ENCODE results near the gene NLGN1.
A peak's percentile ranks its signal among the peaks of the same experiment; 100 is the strongest.
"Not testable (repeated sequence)": the region's sequence is repeated elsewhere in the genome, so short reads cannot be mapped to it uniquely, and the experiment has no call there.

Gene NLGN1

GRCh38 chr3:173371848-173372487 is 25.6 kb upstream of the NLGN1 start:
- Histone ChIP-seq H3K9me3 (ENCODE audit: low read length) (no peaks in the 10 kb centered on the region), H3K79me2 (ENCODE audit: insufficient read depth, low read length) (no peaks in the 10 kb centered on the region), H3K4me1 (ENCODE audit: insufficient read depth, low read length, severe bottlenecking) (no peaks in the 10 kb centered on the region), H2AFZ (ENCODE audit: low read length) (no peak overlapping the region), H3K36me3 (ENCODE audit: insufficient read depth, low read length) (no peaks in the 10 kb centered on the region), H3K9ac (ENCODE audit: low read length) (no peak overlapping the region), H4K20me1 (ENCODE audit: insufficient read depth, low read length) (no peaks in the 10 kb centered on the region), H3K4me3 (ENCODE audit: low read depth, low read length, poor library complexity, severe bottlenecking) (no peak overlapping the region), H3K4me2 (ENCODE audit: low read length) (no peak overlapping the region), H3F3A (ENCODE audit: insufficient read depth, low read length) (no peaks in the 10 kb centered on the region), H3K9me2 (ENCODE audit: low read depth, low read length) (no peaks in the 10 kb centered on the region), H3K27me3 (ENCODE audit: insufficient read depth, low read length) (no peaks in the 10 kb centered on the region), H3K27ac (ENCODE audit: low read depth, low read length, poor library complexity, severe bottlenecking) (no peak overlapping the region)
- no peak for TF ChIP-seq EZH2 (IDR thresholded peaks at IDR 0.05; ENCODE audit: borderline replicate concordance, low read length)
- TF ChIP-seq CTCF (IDR thresholded peaks at IDR 0.05; ENCODE audit: low read length) = peak; percentile 42; the same call in 1 of the 2 replicates

GRCh38 chr3:173380681-173381080 is 16.9 kb upstream of the NLGN1 start:
- H3K36me3 ChIP-seq (ENCODE audit: insufficient read depth, low read length) = no peaks in the 10 kb centered on the region
- no peaks in the 10 kb centered on the region for H3K4me1 ChIP-seq (ENCODE audit: insufficient read depth, low read length, severe bottlenecking)
- H3K4me3 ChIP-seq (ENCODE audit: low read depth, low read length, poor library complexity, severe bottlenecking) = no peak overlapping the region
- no peak overlapping the region for H3K9ac ChIP-seq (ENCODE audit: low read length)
- H3K9me3 ChIP-seq (ENCODE audit: low read length) = no peaks in the 10 kb centered on the region
- no peaks in the 10 kb centered on the region for H3F3A ChIP-seq (ENCODE audit: insufficient read depth, low read length)
- H4K20me1 ChIP-seq (ENCODE audit: insufficient read depth, low read length) = no peaks in the 10 kb centered on the region
- H2AFZ ChIP-seq (ENCODE audit: low read length) = no peak overlapping the region
- H3K9me2 ChIP-seq (ENCODE audit: low read depth, low read length) = no peaks in the 10 kb centered on the region
- H3K79me2 ChIP-seq (ENCODE audit: insufficient read depth, low read length) = no peaks in the 10 kb centered on the region
- H3K4me2 ChIP-seq (ENCODE audit: low read length) = no peak overlapping the region
- H3K27me3 ChIP-seq (ENCODE audit: insufficient read depth, low read length) = no peaks in the 10 kb centered on the region
- H3K27ac ChIP-seq (ENCODE audit: low read depth, low read length, poor library complexity, severe bottlenecking) = no peak overlapping the region
- TF ChIP-seq EZH2 (IDR thresholded peaks at IDR 0.05; ENCODE audit: borderline replicate concordance, low read length) (no peak), CTCF (IDR thresholded peaks at IDR 0.05; ENCODE audit: low read length) (no peak)

GRCh38 chr3:173381936-173382335 is 15.6 kb upstream of the NLGN1 start:
- not testable (repeated sequence) for H3F3A ChIP-seq (ENCODE audit: insufficient read depth, low read length); H3K4me2 ChIP-seq (ENCODE audit: low read length); H3K79me2 ChIP-seq (ENCODE audit: insufficient read depth, low read length); H3K4me3 ChIP-seq (ENCODE audit: low read depth, low read length, poor library complexity, severe bottlenecking); H4K20me1 ChIP-seq (ENCODE audit: insufficient read depth, low read length); H2AFZ ChIP-seq (ENCODE audit: low read length); H3K9ac ChIP-seq (ENCODE audit: low read length); H3K36me3 ChIP-seq (ENCODE audit: insufficient read depth, low read length); H3K4me1 ChIP-seq (ENCODE audit: insufficient read depth, low read length, severe bottlenecking); H3K9me2 ChIP-seq (ENCODE audit: low read depth, low read length); H3K9me3 ChIP-seq (ENCODE audit: low read length); H3K27me3 ChIP-seq (ENCODE audit: insufficient read depth, low read length); H3K27ac ChIP-seq (ENCODE audit: low read depth, low read length, poor library complexity, severe bottlenecking)

- H3K27me3 ChIP-seq (ENCODE audit: insufficient read depth, low read length) = no peaks in the 10 kb centered on the region
- no peaks in the 10 kb centered on the region for H3F3A ChIP-seq (ENCODE audit: insufficient read depth, low read length)
- H3K4me2 ChIP-seq (ENCODE audit: low read length) = no peak overlapping the region
- no peaks in the 10 kb centered on the region for H4K20me1 ChIP-seq (ENCODE audit: insufficient read depth, low read length)
- H3K27ac ChIP-seq (ENCODE audit: low read depth, low read length, poor library complexity, severe bottlenecking) = no peak overlapping the region
- no peaks in the 10 kb centered on the region for H3K4me1 ChIP-seq (ENCODE audit: insufficient read depth, low read length, severe bottlenecking)
- no peak overlapping the region for H3K9ac ChIP-seq (ENCODE audit: low read length)
- no peak overlapping the region for H3K4me3 ChIP-seq (ENCODE audit: low read depth, low read length, poor library complexity, severe bottlenecking)
- no peaks in the 10 kb centered on the region for H3K36me3 ChIP-seq (ENCODE audit: insufficient read depth, low read length)
- no peaks in the 10 kb centered on the region for H3K9me3 ChIP-seq (ENCODE audit: low read length)
- TF ChIP-seq CTCF (IDR thresholded peaks at IDR 0.05; ENCODE audit: low read length) = no peak
- TF ChIP-seq EZH2 (IDR thresholded peaks at IDR 0.05; ENCODE audit: borderline replicate concordance, low read length) = no peak
- no peak overlapping the region for H2AFZ ChIP-seq (ENCODE audit: low read length)
- no peaks in the 10 kb centered on the region for H3K79me2 ChIP-seq (ENCODE audit: insufficient read depth, low read length)
- no peaks in the 10 kb centered on the region for H3K9me2 ChIP-seq (ENCODE audit: low read depth, low read length)
Observed at GRCh38 chr3:173395073-173395411, 2.5 kb upstream of the NLGN1 start.

All from OCI-LY1 (cell line).